ENCODE measurements around the gene YTHDC1.

GRCh38 chr4:68319040-68319439, 30.9 kb downstream of the YTHDC1 start:
- TF ChIP-seq BHLHE40 (IDR thresholded peaks at IDR 0.05; ENCODE audit: borderline replicate concordance) (no peak), FOXM1 (IDR thresholded peaks at IDR 0.05; ENCODE audit: borderline replicate concordance) (no peak), FOXA1 (IDR thresholded peaks at IDR 0.05) (no peak), SP1 (IDR thresholded peaks at IDR 0.05) (no peak), ELF4 (IDR thresholded peaks at IDR 0.05) (no peak), LEF1 (IDR thresholded peaks at IDR 0.05; ENCODE audit: borderline replicate concordance) (no peak), SUZ12 (IDR thresholded peaks at IDR 0.05) (no peak), ARNT (IDR thresholded peaks at IDR 0.05) (no peak), PKNOX1 (IDR thresholded peaks at IDR 0.05) (no peak), TARDBP (IDR thresholded peaks at IDR 0.05) (no peak), HDGF (IDR thresholded peaks at IDR 0.05; ENCODE audit: borderline replicate concordance) (no peak), L3MBTL2 (conservative IDR thresholded peaks at IDR 0.05) (no peak), CTBP1 (IDR thresholded peaks at IDR 0.05; ENCODE audit: borderline replicate concordance) (no peak), ZNF384 (IDR thresholded peaks at IDR 0.05) (no peak)
